Measurements from ENCODE around the gene RLN3.

GRCh38 chr19:14006085-14006765 lies 21.7 kb upstream of the RLN3 start, which contains the start of gene RFX1:
- TF ChIP-seq CTCF (conservative IDR thresholded peaks at IDR 0.05 in 1 of 2, IDR thresholded peaks at IDR 0.05 in 1 of 2; ENCODE audit: low read depth in 1 of 2, low read length in 2 of 2): no peak
- TF ChIP-seq EZH2 (IDR thresholded peaks at IDR 0.05; ENCODE audit: low read length, missing control alignments): no peak
